CD8-positive, alpha-beta memory T cell (primary cell): ENCODE results near the gene GOLGA8T. TPM values are rescaled to one million over a fixed set of nuclear protein-coding genes. Genes with fewer than 3 reads are reported as not detected.
"Not testable (repeated sequence)": the region's sequence is repeated elsewhere in the genome, so short reads cannot be mapped to it uniquely, and the experiment has no call there.

Experiments used
- CTCF ChIA-PET: fragments of 350-600 bp; sonication (Branson Sonifier 250); formaldehyde crosslinking; loops from one replicate; lab custom pipeline; 2021; ENCODE audit warnings: antibody characterized with exemption; lab: Charles Lee
- POLR2A ChIA-PET: fragments of 350-600 bp; sonication (Branson Sonifier 250); formaldehyde crosslinking; loops from one replicate; lab custom pipeline; 2021; ENCODE audit warnings: antibody characterized with exemption; lab: Charles Lee
- DNase-seq, 5 donors: peaks; one replicate each; pipeline versions ENCODE4 v3.0.0 to v3.0.0-alpha.2; 2020 to 2022; ENCODE audit warnings: mixed read lengths in 1 of 5
- H3K27ac ChIP-seq: one replicate; pipeline ENCODE4 v1.7.0; 2013; ENCODE audit warnings: low read depth, mild to moderate bottlenecking, low read length, moderate library complexity
- H3K27me3 ChIP-seq: 2 replicates; pipeline ENCODE4 v1.7.0; 2013; ENCODE audit warnings: low read length, mild to moderate bottlenecking; ENCODE audit not compliant: insufficient read depth, poor library complexity, severe bottlenecking
- H3K36me3 ChIP-seq: 2 replicates; pipeline ENCODE4 v1.7.0; 2013; ENCODE audit warnings: mild to moderate bottlenecking, low read length, moderate library complexity; ENCODE audit not compliant: insufficient read depth
- H3K4me1 ChIP-seq: 2 replicates; pipeline ENCODE4 v1.7.0; 2013; ENCODE audit warnings: mild to moderate bottlenecking, low read length, moderate library complexity; ENCODE audit not compliant: insufficient read depth
- H3K4me3 ChIP-seq: 2 replicates; pipeline ENCODE4 v1.7.0; 2013; ENCODE audit warnings: mild to moderate bottlenecking, low read length
- H3K9me3 ChIP-seq: 2 replicates; pipeline ENCODE4 v1.7.0; 2013; ENCODE audit warnings: mild to moderate bottlenecking, low read length
- H3K27ac Mint-ChIP-seq, 8 donors: one replicate each; pipeline ENCODE4 v1.8.0; 2020 to 2021; ENCODE audit warnings: mixed read lengths in 8 of 8, mild to moderate bottlenecking in 6 of 8, inconsistent platforms in 3 of 8, moderate library complexity in 3 of 8
- H3K27me3 Mint-ChIP-seq, 2 donors: one replicate each; pipeline ENCODE4 v1.8.0; 2020 to 2021; ENCODE audit warnings: mixed read lengths in 2 of 2, mild to moderate bottlenecking in 1 of 2, moderate library complexity in 1 of 2
- H3K36me3 Mint-ChIP-seq, 3 donors: one replicate each; pipeline ENCODE4 v1.8.0; 2020 to 2021; ENCODE audit warnings: mixed read lengths in 3 of 3, inconsistent platforms in 1 of 3, mild to moderate bottlenecking in 1 of 3
- H3K4me1 Mint-ChIP-seq, 3 donors: one replicate each; pipeline ENCODE4 v1.8.0; 2020 to 2021; ENCODE audit warnings: mixed read lengths in 3 of 3, inconsistent platforms in 1 of 3, mild to moderate bottlenecking in 1 of 3
- H3K4me3 Mint-ChIP-seq, 7 donors: one replicate each; pipeline ENCODE4 v1.8.0; 2020 to 2021; ENCODE audit warnings: mixed read lengths in 7 of 7, mild to moderate bottlenecking in 6 of 7, moderate library complexity in 4 of 7, inconsistent platforms in 2 of 7
- H3K9me3 Mint-ChIP-seq, 5 donors: one replicate each; pipeline ENCODE4 v1.8.0; 2020 to 2022; ENCODE audit warnings: mixed read lengths in 5 of 5, mild to moderate bottlenecking in 3 of 5, moderate library complexity in 2 of 5, inconsistent platforms in 1 of 5
- polyA plus RNA-seq: library from polyadenylated mRNA; unstranded; fragments of 300-500 nt; fragmentation: Illumina TruSeq; gene quantifications from one replicate; pipeline ENCODE4 v1.2.3, GENCODE V29; 2021
- total RNA-seq, 2 experiments: library from RNA; stranded (reverse); gene quantifications; one replicate each; pipeline ENCODE4 v1.2.3, GENCODE V29; 2021

Gene GOLGA8T
- total and polyA plus RNA-seq, 3 experiments from 2014 or later, result not detected

- H3K27ac ChIP-seq, H3K27me3 ChIP-seq, H3K36me3 ChIP-seq, H3K4me1 ChIP-seq, H3K36me3 Mint-ChIP-seq, H3K27ac Mint-ChIP-seq, H3K4me3 ChIP-seq, H3K9me3 ChIP-seq, H3K27me3 Mint-ChIP-seq, H3K4me3 Mint-ChIP-seq, CTCF ChIA-PET, POLR2A ChIA-PET, H3K9me3 Mint-ChIP-seq, DNase-seq: not testable (repeated sequence)
- peaks cover 6 to 12% (median 11%) of the 10 kb centered on the region in 3 donors for H3K4me1 Mint-ChIP-seq
Observed at GRCh38 chr15:30176613-30177012, 41.8 kb downstream of the GOLGA8T start.

- H3K9me3 ChIP-seq, H3K4me1 Mint-ChIP-seq, H3K27me3 Mint-ChIP-seq, H3K36me3 ChIP-seq, H3K4me3 ChIP-seq, H3K4me3 Mint-ChIP-seq, H3K27ac Mint-ChIP-seq, H3K4me1 ChIP-seq, H3K27me3 ChIP-seq, H3K27ac ChIP-seq, CTCF ChIA-PET, POLR2A ChIA-PET, H3K9me3 Mint-ChIP-seq, H3K36me3 Mint-ChIP-seq: not testable (repeated sequence)
- DNase-seq, result peak in 1 of 5 donors; percentile 5
Observed at GRCh38 chr15:30179814-30180213, 45.0 kb downstream of the GOLGA8T start.

- POLR2A ChIA-PET, H3K9me3 ChIP-seq, H3K36me3 Mint-ChIP-seq, H3K36me3 ChIP-seq, DNase-seq, H3K27me3 Mint-ChIP-seq, H3K9me3 Mint-ChIP-seq, CTCF ChIA-PET, H3K4me1 Mint-ChIP-seq, H3K27me3 ChIP-seq, H3K4me3 Mint-ChIP-seq, H3K27ac Mint-ChIP-seq, H3K4me3 ChIP-seq, H3K4me1 ChIP-seq, H3K27ac ChIP-seq: not testable (repeated sequence)
Observed at GRCh38 chr15:30185495-30185894, 50.6 kb downstream of the GOLGA8T start.

GRCh38 chr15:30187429-30187828 lies 52.6 kb downstream of the GOLGA8T start:
- H3K27me3 Mint-ChIP-seq, CTCF ChIA-PET, H3K4me1 Mint-ChIP-seq, H3K9me3 Mint-ChIP-seq, H3K27ac ChIP-seq, H3K36me3 Mint-ChIP-seq, POLR2A ChIA-PET, DNase-seq, H3K4me3 Mint-ChIP-seq, H3K27me3 ChIP-seq, H3K4me1 ChIP-seq, H3K4me3 ChIP-seq, H3K27ac Mint-ChIP-seq, H3K36me3 ChIP-seq, H3K9me3 ChIP-seq: not testable (repeated sequence)

GRCh38 chr15:30189754-30190153 lies 54.9 kb downstream of the GOLGA8T start:
- H3K27me3 ChIP-seq, POLR2A ChIA-PET, H3K9me3 Mint-ChIP-seq, H3K9me3 ChIP-seq, H3K4me3 Mint-ChIP-seq, H3K36me3 Mint-ChIP-seq, H3K4me1 ChIP-seq, H3K36me3 ChIP-seq, H3K27ac ChIP-seq, H3K27ac Mint-ChIP-seq, H3K4me3 ChIP-seq, H3K4me1 Mint-ChIP-seq, DNase-seq, CTCF ChIA-PET, H3K27me3 Mint-ChIP-seq: not testable (repeated sequence)

GRCh38 chr15:30191143-30191542 lies 56.3 kb downstream of the GOLGA8T start:
- H3K27me3 Mint-ChIP-seq, H3K4me3 Mint-ChIP-seq, POLR2A ChIA-PET, H3K4me1 Mint-ChIP-seq, H3K4me1 ChIP-seq, CTCF ChIA-PET, H3K36me3 ChIP-seq, H3K36me3 Mint-ChIP-seq, H3K4me3 ChIP-seq, H3K27me3 ChIP-seq, H3K27ac Mint-ChIP-seq, H3K27ac ChIP-seq, DNase-seq, H3K9me3 Mint-ChIP-seq, H3K9me3 ChIP-seq: not testable (repeated sequence)

- H3K4me3 ChIP-seq, H3K27ac Mint-ChIP-seq, CTCF ChIA-PET, POLR2A ChIA-PET, H3K27me3 ChIP-seq, H3K4me1 ChIP-seq, H3K9me3 Mint-ChIP-seq, H3K36me3 ChIP-seq, H3K27me3 Mint-ChIP-seq, H3K27ac ChIP-seq, H3K4me1 Mint-ChIP-seq, H3K36me3 Mint-ChIP-seq, H3K9me3 ChIP-seq: not testable (repeated sequence)
- peak overlapping the region in 5 of 7 donors; percentile 19 to 83 (median 66) for H3K4me3 Mint-ChIP-seq
- peak in 1 of 5 donors; percentile 5 for DNase-seq
Observed at GRCh38 chr15:30191639-30192038, 56.8 kb downstream of the GOLGA8T start.

GRCh38 chr15:30192119-30192745 lies 57.4 kb downstream of the GOLGA8T start:
- POLR2A ChIA-PET, H3K9me3 Mint-ChIP-seq, CTCF ChIA-PET, H3K27me3 Mint-ChIP-seq, H3K27ac Mint-ChIP-seq, H3K27ac ChIP-seq, H3K9me3 ChIP-seq, DNase-seq, H3K4me1 ChIP-seq, H3K36me3 Mint-ChIP-seq, H3K4me3 ChIP-seq, H3K36me3 ChIP-seq, H3K4me1 Mint-ChIP-seq, H3K27me3 ChIP-seq: not testable (repeated sequence)
- peak overlapping the region in 2 of 7 donors; percentile 23 to 35 for H3K4me3 Mint-ChIP-seq

- DNase-seq, H3K4me1 ChIP-seq, H3K27ac Mint-ChIP-seq, H3K9me3 Mint-ChIP-seq, H3K27me3 ChIP-seq, POLR2A ChIA-PET, H3K4me1 Mint-ChIP-seq, H3K4me3 ChIP-seq, H3K36me3 ChIP-seq, H3K4me3 Mint-ChIP-seq, H3K27ac ChIP-seq, CTCF ChIA-PET, H3K27me3 Mint-ChIP-seq, H3K36me3 Mint-ChIP-seq, H3K9me3 ChIP-seq: not testable (repeated sequence)
Observed at GRCh38 chr15:30192892-30193291, 58.0 kb downstream of the GOLGA8T start.
